Measurements from ENCODE around the gene TEX44. TPM values are rescaled to one million over a fixed set of nuclear protein-coding genes. Genes with fewer than 3 reads are reported as not detected.
A peak's percentile ranks its signal among the peaks of the same experiment; 100 is the strongest.

The TEX44 gene
- total RNA-seq, 8 experiments from 2014 or later, result 0.17 to 0.71 (median 0.31) TPM; not detected in 5

DNA sequence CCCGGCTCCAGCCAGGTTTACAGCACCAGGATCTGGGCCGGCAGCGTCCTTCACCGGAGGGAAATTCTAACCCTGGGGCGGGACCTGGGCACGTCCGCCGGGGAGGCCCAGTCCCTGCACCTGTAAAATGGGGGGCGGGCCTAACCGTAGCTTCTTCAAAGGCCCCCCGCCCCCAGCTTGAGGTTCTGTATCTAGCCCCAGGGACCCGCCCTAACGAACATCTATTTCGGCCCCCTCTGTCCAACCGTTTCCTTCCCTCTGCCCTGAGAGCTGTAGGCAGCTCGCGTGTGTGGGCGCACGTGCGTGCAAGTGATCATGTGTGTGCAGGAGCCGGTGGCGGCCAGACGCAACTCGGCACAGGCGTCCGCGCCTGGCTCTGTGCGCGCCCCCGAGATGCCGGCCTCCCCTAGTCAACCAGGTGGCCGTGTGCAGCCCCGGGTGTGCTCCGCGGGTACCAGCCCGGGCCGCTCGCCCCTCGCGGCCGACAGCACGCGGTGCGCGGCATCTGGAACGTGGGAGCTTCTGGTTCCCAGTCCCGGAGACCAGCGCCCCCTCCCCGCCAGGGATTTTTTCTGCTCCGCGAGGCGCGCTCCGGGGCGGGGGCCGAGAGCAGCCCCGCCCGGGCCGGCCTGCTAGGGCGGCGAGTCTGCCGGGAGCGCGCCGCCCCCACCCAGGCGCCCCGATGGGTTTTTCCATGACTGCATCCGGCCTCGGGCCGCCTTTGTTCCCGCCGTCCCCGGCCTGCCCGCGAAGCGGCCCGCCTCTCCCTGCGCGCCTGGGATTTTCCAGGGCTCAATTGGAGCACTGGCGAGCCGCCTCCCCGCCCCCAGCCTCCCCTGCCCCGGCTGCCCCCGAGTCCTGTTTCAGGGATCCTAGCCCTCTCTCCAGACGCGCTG is 21.2 kb downstream of the TEX44 start:
- peak overlapping the region; percentile 11 to 35 (median 27) for H3K4me3 ChIP-seq
- H3K4me1 ChIP-seq (replicated peaks in 1 of 2), result peaks cover 33 to 36% of the 10 kb centered on the region in 2 donors
- 0 to 33% (median 2%) methylated on average over 2 to 18 of the region's 86 CpGs; no CpG with 5 or more reads in 7 of the 10 experiments for WGBS, 10 experiments
- peak; percentile 68 to 88 (median 84) for ATAC-seq (replicated peaks in 6 of 8)
- H3K27ac ChIP-seq, result peak overlapping the region; percentile 88 to 97
- in situ Hi-C loops (cut with MboI; ENCODE audit: low pct_unique_long_range_greater_than_20kb in 2 of 9, low sequenced_read_pairs in 9 of 9, unreplicated experiment in 9 of 9), result loop anchor here in 2 of 9 experiments (10.0 to 25.0 kb wide), 2 partner anchors 61 to 98 kb away; partner anchors contain the start of gene PTMA (in 1 of the 2)

GRCh38 chr2:231614559-231615057 is 21.9 kb downstream of the TEX44 start:
- Histone ChIP-seq H3K4me1 (replicated peaks in 1 of 2) (peaks cover 33 to 36% of the 10 kb centered on the region in 2 donors), H3K4me3 (peak overlapping the region; percentile 11 to 35 (median 27)), H3K27ac (peak overlapping the region; percentile 88 to 97)
- ATAC-seq (replicated peaks in 6 of 8), result peak in 4 of 8 experiments; percentile 41 to 50 (median 47)
- in situ Hi-C loops (cut with MboI; ENCODE audit: low pct_unique_long_range_greater_than_20kb in 2 of 9, low sequenced_read_pairs in 9 of 9, unreplicated experiment in 9 of 9), result loop anchor here in 2 of 9 experiments (10.0 to 25.0 kb wide), 2 partner anchors 60 to 98 kb away; partner anchors contain the start of gene PTMA (in 1 of the 2)
- no CpG with 5 or more reads among the region's 46 CpGs for WGBS, 10 experiments

DNA sequence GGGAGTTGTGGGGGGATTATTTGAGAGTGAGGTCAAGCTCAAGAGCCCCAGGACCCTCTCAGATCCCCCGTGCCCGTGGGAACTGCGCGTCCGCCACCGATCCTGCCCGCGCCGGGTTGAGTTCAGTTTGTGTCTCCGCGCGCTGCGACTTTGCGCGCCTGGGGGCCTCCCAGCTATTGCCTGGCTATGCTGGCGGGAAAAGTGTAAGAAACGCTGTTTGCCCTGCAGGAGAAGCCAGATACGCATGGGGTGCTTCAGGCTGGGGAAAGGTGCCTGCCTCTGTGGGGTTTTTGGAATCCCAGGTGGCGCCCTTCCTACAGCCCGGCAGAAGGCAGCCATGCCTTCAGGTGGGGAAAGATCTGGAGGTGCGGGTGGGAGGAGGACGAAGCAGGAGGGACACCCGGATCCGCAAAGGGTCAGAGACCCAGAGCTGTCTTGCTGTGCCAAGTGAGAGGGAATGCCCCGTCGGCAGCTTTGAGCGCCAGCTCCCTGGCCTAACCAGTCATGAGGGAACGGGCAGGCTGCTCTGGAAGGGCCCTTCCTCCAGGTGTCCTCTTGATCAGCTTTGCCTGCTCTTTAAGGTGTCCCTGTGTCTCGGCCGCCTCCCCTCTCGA is 22.5 kb downstream of the TEX44 start:
- Histone ChIP-seq H3K4me1 (replicated peaks in 1 of 2) (peaks cover 33 to 36% of the 10 kb centered on the region in 2 donors), H3K27ac (peak overlapping the region; percentile 88 to 97), H3K4me3 (peak overlapping the region; percentile 11 to 35 (median 27))
- in situ Hi-C loops (cut with MboI; ENCODE audit: low pct_unique_long_range_greater_than_20kb in 2 of 9, low sequenced_read_pairs in 9 of 9, unreplicated experiment in 9 of 9), result loop anchor here in 2 of 9 experiments (10.0 to 25.0 kb wide), 2 partner anchors 60 to 97 kb away; partner anchors contain the start of gene PTMA (in 1 of the 2)
- ATAC-seq (replicated peaks in 6 of 8), result no peak
- WGBS, 10 experiments, result 93 to 100% (median 100%) methylated on average over 1 to 5 of the region's 31 CpGs; no CpG with 5 or more reads in 5 of the 10 experiments

GRCh38 chr2:231616296-231616695 is 23.6 kb downstream of the TEX44 start:
- Histone ChIP-seq H3K4me1 (replicated peaks in 1 of 2) (peaks cover 39 to 44% of the 10 kb centered on the region in 2 donors), H3K4me3 (no peak overlapping the region), H3K27ac (no peak overlapping the region)
- in situ Hi-C loops (cut with MboI; ENCODE audit: low pct_unique_long_range_greater_than_20kb in 2 of 9, low sequenced_read_pairs in 9 of 9, unreplicated experiment in 9 of 9), result loop anchor here in 2 of 9 experiments (10.0 to 25.0 kb wide), 2 partner anchors 59 to 96 kb away; partner anchors contain the start of gene PTMA (in 1 of the 2)
- WGBS, 10 experiments, result 83 to 100% (median 95%) methylated on average over 1 to 4 of the region's 4 CpGs; no CpG with 5 or more reads in 3 of the 10 experiments
- no peak for ATAC-seq (replicated peaks in 6 of 8)

DNA sequence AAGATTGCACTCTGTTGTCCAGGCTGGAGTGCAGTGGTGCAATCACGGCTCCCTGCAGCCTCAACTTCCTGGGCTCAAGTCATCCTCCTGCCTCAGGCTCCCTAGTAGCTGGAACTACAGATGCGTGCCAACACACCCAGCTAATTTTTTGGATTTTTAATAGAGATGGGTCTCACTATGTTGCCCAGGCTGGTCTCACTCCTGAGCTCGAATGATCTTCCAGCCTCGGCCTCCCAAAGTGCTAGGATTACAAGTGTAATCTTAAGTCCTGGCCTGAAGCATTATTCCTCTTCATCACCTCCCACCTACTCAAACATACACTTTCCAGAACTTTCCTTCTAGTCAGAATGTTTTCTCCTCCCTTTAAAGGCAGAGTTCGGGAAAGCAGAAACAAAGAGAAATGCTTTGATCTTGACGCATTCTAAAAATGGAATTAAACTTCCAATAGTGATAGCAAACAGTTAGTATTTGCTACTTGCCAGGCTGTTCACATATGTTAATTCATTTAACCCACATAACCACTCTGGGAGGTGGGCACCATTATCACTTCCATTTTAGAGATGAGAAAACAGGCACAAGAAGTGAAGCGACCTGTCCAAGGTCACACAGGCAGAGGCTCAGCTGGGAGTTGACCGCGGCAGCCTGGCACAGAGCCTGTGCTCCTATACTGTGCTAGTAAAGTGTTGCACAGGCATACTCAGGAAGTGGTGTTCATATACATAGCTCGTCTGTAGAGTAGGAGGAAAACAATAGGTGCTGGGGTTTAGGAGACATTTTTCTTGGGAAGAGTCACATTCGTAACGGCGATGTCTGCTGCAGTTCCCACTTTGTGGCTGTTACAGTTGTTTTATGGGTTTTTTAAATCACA is 24.6 kb downstream of the TEX44 start:
- ATAC-seq (replicated peaks in 6 of 8), result no peak
- WGBS, 10 experiments, result 0 to 91% (median 76%) methylated on average over 1 to 13 of the region's 13 CpGs

GRCh38 chr2:231621051-231621879 is 28.6 kb downstream of the TEX44 start:
- in situ Hi-C loops (cut with MboI; ENCODE audit: low pct_unique_long_range_greater_than_20kb in 2 of 9, low sequenced_read_pairs in 9 of 9, unreplicated experiment in 9 of 9), result loop anchor here in 1 of 9 experiments (25.0 kb wide), 1 partner anchor 91 kb away; the partner anchor contains the start of gene PTMA
- peak; percentile 63 to 93 (median 75) for ATAC-seq (replicated peaks in 6 of 8)
- H3K27ac ChIP-seq, result no peak overlapping the region
- peaks cover 15 to 22% of the 10 kb centered on the region in 2 donors for H3K4me1 ChIP-seq (replicated peaks in 1 of 2)
- H3K4me3 ChIP-seq, result no peak overlapping the region
- WGBS, 10 experiments, result 0 to 80% (median 39%) methylated on average over 1 to 14 of the region's 25 CpGs; no CpG with 5 or more reads in 2 of the 10 experiments

More for the DNA sequence above, 24.6 kb downstream of the TEX44 start:
- no peak overlapping the region for H3K4me3 ChIP-seq
- no peak overlapping the region for H3K27ac ChIP-seq
- peaks cover 42 to 46% of the 10 kb centered on the region in 2 donors for H3K4me1 ChIP-seq (replicated peaks in 1 of 2)
- in situ Hi-C loops (cut with MboI; ENCODE audit: low pct_unique_long_range_greater_than_20kb in 2 of 9, low sequenced_read_pairs in 9 of 9, unreplicated experiment in 9 of 9), result loop anchor here in 2 of 9 experiments (10.0 to 25.0 kb wide), 2 partner anchors 58 to 95 kb away; partner anchors contain the start of gene PTMA (in 1 of the 2)

DNA sequence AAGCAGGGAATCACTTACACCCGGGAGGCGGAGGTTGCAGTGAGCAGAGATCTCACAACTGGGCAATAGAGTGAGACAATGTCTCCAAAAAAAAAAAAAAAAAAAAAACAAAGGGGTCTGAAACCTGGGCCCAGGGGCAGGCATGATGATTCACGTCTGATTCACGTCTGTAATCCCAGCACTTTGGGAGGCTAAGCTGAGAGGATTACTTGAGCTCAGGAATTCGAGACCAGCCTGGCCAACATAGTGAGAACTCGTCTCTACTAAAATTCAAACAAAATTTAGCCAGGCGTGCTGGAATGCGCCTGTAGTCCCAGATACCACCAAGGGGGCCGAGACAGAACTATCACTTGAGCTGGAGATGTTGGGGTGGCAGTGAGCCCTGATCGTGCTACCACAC is 30.3 kb downstream of the TEX44 start:
- H3K4me1 ChIP-seq (replicated peaks in 1 of 2), result peaks cover 15% of the 10 kb centered on the region in 2 donors
- in situ Hi-C loops (cut with MboI; ENCODE audit: low pct_unique_long_range_greater_than_20kb in 2 of 9, low sequenced_read_pairs in 9 of 9, unreplicated experiment in 9 of 9), result loop anchor here in 1 of 9 experiments (25.0 kb wide), 1 partner anchor 89 kb away; the partner anchor contains the start of gene PTMA
- H3K27ac ChIP-seq, result no peak overlapping the region
- no peak for ATAC-seq (replicated peaks in 6 of 8)
- H3K4me3 ChIP-seq, result no peak overlapping the region
- 81 to 100% (median 98%) methylated on average over 1 to 8 of the region's 10 CpGs; no CpG with 5 or more reads in 3 of the 10 experiments for WGBS, 10 experiments

DNA sequence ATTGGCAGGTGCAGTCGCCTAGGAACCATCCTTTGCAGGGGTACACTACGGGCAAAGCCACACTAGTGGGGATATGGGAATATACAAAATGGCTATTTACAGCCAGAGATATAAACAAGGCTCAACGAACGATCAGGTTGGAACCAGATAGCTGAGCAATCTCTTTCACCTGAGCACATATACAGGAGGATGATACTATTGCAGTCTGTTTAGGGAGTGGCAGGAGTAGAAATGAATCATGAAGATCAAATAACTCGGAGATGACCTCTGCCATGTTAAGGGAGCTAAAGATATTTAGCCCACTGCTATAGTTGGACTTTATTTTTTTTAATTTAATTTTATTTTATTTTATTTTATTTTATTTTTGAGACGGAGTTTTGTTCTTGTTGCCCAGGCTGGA is 33.8 kb downstream of the TEX44 start:
- no peak for ATAC-seq (replicated peaks in 6 of 8)
- 40 to 100% (median 83%) methylated on average over 1 to 5 of the region's 6 CpGs; no CpG with 5 or more reads in 1 of the 10 experiments for WGBS, 10 experiments
- Histone ChIP-seq H3K4me1 (replicated peaks in 1 of 2) (peaks cover 4 to 6% of the 10 kb centered on the region in 2 donors), H3K27ac (no peak overlapping the region), H3K4me3 (no peak overlapping the region)
- in situ Hi-C loops (cut with MboI; ENCODE audit: low pct_unique_long_range_greater_than_20kb in 2 of 9, low sequenced_read_pairs in 9 of 9, unreplicated experiment in 9 of 9), result no loop called here

GRCh38 chr2:231627384-231628120 is 34.9 kb downstream of the TEX44 start:
- 0 to 97% (median 65%) methylated on average over 1 to 10 of the region's 10 CpGs; no CpG with 5 or more reads in 2 of the 10 experiments for whole genome bisulfite sequencing, 10 experiments
- no peak overlapping the region for H3K4me3 ChIP-seq
- H3K4me1 ChIP-seq (replicated peaks in 1 of 2), result no peaks in the 10 kb centered on the region
- in situ Hi-C loops (cut with MboI; ENCODE audit: low pct_unique_long_range_greater_than_20kb in 2 of 9, low sequenced_read_pairs in 9 of 9, unreplicated experiment in 9 of 9), result no loop called here
- no peak overlapping the region for H3K27ac ChIP-seq
- peak in 3 of 8 experiments; percentile 84 to 96 (median 92) for ATAC-seq (replicated peaks in 6 of 8)

GRCh38 chr2:231632559-231633142 is 40.0 kb downstream of the TEX44 start:
- in situ Hi-C loops (cut with MboI; ENCODE audit: low pct_unique_long_range_greater_than_20kb in 2 of 9, low sequenced_read_pairs in 9 of 9, unreplicated experiment in 9 of 9), result no loop called here
- ATAC-seq (replicated peaks in 6 of 8), result peak in 3 of 8 experiments; percentile 12 to 41 (median 14)
- H3K27ac ChIP-seq, result no peak overlapping the region
- 65 to 100% (median 85%) methylated on average over 1 to 10 of the region's 14 CpGs; no CpG with 5 or more reads in 1 of the 10 experiments for WGBS, 10 experiments
- H3K4me3 ChIP-seq, result no peak overlapping the region
- no peaks in the 10 kb centered on the region for H3K4me1 ChIP-seq (replicated peaks in 1 of 2)
